NCI-H1436 treated with DMSO at 0.1 percent for 48 hours (cell line): ENCODE data around the gene NET1.
"Not testable (repeated sequence)": the region's sequence is repeated elsewhere in the genome, so short reads cannot be mapped to it uniquely, and the experiment has no call there.

ENCODE experiments used
- DNase-seq: peaks from one replicate; lab custom pipeline; 2025; lab: John Stamatoyannopoulos, UW

The NET1 gene

DNA sequence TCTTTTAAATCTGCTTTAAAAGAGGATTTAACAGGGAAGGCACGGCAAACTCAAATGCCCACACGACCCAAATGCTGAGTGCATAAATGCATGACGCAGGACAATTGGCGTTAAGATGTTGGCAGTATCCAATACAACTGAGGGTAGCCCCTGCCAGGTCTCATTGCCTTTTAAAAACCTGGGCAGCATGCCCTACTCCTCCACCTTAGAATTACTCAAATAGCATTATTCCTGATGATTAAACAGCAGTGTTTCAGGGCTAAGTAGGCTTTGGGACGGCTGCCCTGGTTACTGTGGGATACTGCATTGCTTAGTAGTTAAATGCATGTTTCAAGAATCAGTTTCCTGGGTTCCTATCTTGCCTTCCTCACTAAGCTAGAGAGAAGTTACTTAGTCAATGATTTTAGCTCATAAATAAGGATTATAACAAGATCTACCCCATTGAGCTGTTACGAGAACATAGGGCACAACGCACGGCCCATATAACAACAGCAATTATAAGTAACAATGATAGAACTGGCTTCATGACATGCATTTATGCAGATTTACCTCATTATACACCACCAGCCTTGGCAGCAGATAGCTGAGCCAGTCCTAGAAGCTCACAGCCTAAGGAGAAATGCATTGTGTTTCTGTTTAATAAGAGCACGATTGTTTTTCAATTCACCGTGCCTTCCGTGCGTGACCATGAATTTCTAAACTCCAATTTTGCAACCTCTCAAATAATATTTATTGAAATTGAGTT is 15.6 kb upstream of the NET1 start:
- DNase-seq: no peak

DNA sequence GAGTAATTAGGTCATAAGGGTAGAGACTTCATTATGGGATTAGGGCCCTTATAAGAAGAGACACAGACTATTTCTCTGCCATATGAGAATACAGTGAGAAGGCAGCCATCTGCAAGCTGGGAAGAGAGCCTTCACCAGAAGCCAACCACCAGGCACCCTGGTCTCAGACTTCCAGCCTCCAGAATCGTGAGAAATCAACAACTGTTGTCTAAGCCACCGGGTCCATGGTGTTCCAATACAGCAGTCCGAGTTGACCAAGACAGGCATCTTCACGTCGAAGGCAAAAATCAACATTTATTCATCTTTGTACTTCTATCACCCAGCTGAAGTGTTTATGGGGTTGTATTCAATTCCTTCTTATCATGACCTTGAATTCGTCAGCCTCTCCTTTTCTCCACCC is 13.0 kb upstream of the NET1 start:
- no peak for DNase-seq

DNA sequence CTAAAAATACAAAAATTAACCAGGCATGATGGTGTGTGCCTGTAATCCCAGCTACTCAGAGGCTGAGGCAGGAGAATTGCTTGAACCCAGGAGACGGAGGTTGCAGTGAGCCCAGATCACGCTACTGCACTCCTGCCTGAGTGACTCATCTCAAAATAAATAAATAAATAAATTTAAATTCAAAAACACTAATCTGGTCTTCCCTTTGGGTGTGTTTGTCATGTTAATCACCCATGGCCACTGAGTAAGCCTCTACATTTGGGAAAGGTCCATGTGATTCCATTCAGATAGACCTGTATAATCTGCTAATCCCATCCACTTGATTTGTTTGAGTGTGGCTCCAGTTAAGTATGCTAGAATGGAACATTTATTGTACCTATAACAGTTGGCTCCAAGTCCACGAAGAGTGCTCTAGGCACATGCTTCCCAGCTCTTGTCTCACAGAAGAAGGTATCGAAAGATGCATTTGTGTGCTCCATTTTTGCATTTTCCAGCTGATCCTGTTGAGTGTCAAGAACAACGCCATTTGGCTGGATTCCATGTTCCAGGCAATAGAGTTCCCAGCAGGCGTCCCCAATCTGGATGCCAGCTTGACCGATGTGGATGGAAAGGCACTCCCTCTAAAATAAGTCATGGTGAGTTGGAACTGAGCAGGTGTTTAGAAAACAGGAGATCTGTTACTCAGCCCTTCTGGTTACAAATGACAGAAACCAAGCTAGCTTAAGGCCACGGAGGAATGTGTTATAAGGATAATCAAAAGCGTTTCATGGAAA is 11.7 kb upstream of the NET1 start:
- DNase-seq: no peak

DNA sequence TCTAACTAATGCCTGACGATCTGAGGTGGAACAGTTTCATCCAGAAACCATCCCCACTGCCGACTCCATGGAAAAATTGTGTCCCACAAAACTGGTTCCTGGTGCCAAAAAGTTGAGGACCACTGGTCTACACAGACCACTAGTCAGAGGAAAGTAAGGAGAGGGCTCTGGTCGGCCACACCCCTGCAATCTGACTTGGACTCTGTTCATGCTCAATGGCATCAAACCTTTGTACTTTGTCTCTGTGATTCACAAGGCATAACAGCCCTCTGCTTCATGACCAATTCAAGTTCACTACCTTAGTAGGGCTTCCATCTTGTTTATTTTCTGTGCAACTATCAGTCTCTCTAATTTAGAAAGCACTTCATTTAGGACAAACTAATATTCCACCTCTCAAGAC is 9.6 kb upstream of the NET1 start:
- DNase-seq: no peak

GRCh38 chr10:5404208-5405041 is 7.9 kb upstream of the NET1 start, which contains the start of gene TUBAL3:
TUBAL3 (minus strand) TSS chr10:5404828; CDS start chr10:5404792, 36 bp downstream.
- DNase-seq: no peak

DNA sequence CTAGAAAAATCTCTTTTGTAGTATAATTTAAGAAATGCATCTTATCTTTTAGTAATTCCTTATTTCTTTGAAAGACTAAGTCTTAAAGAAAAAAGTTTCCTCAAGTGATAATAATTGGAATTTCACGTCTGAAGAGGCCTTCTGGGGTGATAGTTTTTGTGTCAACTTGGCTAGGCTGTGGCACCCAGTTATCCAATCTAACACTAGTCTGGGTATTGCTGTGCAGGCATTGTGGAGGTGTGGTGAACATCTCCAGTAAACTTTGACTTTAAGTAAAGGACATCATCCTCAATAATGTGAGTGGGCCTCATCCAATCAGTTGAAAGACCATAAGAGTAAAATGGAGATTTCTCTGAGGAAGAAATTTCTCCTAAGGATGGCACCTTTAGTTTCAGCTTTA is 5.4 kb upstream of the NET1 start:
- DNase-seq: no peak

- not testable (repeated sequence) for DNase-seq
Measured at GRCh38 chr10:5410787-5411186, 1.6 kb upstream of the NET1 start.

DNA sequence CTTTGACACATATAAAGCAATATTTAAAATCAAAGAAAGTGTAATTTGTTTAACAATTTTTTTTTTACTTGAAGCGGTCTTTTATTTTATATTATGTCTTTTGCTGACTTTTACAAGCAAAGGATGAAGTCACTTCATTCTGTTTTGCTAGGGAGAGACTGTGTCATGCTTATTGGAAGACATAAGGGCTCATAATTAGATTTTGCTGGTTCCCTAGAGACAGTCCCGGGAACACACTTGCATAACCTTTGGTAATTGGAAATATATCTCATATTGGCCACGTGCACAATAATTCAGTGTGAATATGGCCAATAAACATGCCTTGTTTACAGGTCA is 448 bp upstream of the NET1 start:
- DNase-seq: no peak

- no peak for DNase-seq
Measured at GRCh38 chr10:5413012-5413938, 918 bp downstream of the NET1 start.

DNA sequence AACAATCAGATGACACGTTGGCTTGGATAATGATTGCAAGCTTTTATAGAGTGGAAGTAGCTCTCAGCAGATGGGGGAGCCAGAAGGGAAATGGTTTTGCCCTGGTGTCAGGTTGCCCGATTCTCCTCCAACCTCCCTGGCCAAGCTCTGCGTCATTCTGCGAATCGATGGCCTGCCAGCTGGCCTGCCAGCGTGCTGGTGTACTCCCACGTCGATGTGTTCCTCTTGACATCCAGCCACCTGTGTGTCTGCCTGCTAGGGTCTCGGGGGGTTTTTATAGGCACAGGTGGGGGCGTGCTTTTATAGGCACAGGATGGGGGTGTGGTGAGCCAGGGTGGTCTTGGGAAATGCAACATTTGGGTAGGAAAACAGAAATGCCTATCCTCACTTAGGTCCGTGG is 4.6 kb downstream of the NET1 start:
- DNase-seq: no peak

- no peak for DNase-seq
Measured at GRCh38 chr10:5418584-5418983, 6.2 kb downstream of the NET1 start.

DNA sequence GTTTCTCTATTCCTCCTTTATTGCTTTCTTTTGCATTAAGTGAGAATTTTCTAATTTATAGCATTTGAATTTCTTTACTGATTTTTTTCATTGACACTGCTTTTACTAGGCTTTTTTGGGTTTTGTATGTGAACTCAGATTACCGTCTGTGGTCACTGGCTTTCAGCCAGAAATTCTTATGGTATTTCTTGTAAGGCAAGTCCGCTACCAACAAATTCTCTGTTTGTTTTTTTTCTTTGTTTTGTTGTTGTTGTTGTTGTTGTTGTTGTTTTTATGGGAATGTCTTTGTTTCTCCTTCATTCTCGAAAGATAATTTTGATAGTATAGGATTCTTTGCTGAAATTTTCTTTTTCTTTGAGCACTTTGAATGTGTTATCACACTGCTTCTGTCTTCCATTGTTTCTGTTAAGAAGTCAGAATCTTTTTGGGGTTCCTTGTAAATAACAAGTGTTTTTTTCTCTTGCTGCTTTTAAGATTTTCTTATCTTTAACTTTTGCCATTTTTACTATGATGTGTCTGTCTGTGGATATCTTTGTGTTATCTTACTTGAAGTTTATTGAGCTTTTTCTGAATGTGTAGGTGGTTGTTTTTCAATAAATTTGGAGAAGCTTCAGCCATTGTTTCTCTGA is 7.2 kb downstream of the NET1 start:
- no peak for DNase-seq

GRCh38 chr10:5423771-5424170 is 11.4 kb downstream of the NET1 start:
- DNase-seq: no peak

DNA sequence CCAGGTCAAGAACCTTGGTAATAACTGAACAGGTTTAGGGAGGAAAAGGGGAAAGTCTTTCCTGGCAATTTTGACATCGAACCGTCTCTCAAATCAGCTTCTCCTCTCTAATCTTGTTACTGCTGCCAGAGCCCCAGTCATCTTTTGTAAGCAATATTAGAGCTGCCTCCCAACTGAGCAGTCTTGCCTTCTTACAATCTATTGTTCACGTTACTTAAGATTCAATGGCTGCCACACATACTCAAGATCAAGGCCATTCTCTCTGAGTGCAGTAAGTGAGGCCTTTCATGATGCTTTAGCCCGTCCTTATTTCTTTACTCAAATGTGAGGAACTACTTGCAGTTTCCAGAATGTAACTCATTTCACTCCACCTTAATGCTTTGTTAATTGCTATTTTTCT is 12.4 kb downstream of the NET1 start:
- no peak for DNase-seq

- DNase-seq: peak; percentile 23
Measured at GRCh38 chr10:5428133-5428532, 15.8 kb downstream of the NET1 start.

DNA sequence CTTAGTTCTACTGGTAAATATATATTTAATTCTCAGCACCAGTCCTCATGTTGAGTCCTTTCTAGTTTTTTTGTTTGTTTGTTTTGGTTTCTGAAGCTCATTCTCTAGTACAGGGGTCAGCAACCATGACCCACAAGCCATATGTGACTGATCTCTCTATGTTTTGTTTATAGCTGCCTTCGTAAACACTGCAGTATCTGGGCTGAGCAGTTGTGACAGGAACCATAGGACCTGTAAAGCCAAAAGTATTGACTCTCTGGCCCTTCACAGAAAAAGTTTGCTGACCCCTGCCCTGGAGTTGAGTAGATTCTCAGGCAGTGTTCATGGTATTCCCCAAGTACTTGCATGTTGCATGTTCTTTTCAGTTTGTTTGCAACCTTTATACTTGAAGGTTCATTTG is 20.8 kb downstream of the NET1 start:
- DNase-seq: no peak

DNA sequence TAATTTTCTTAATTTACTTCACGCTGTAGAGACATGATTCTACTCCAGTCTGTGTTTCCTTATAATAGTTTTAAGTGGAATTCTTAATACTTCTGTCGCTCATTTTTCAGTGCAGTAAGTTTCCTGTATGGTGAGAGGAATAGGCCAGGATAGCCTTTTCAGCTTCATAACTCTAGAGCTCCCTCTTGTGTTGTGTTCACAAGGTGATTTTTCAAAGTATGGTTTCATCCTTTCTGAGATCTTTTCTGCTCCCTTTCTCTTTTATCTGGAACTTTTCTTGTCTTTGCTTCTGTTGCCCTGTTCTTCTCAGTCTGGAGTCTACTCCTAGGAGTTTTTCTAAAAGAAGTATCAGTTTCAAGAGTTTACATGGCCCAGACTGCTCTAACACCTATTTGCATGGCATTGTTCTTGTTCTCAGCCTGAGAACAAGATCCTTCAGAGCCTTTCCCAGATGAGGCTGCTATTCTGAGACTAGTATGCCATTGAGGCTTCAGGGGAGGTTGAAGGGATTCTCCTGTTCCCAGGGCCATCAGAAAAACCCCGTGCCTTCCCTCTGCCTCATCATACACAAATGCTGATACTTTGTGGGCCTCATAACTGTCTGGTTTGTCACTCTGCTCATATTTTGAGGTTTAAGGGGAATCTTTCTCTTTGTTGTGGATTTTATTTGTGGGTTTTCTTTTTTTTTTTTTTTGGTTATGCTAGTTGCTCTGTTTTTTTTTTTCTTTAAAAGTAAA is 21.8 kb downstream of the NET1 start:
- DNase-seq: no peak

DNA sequence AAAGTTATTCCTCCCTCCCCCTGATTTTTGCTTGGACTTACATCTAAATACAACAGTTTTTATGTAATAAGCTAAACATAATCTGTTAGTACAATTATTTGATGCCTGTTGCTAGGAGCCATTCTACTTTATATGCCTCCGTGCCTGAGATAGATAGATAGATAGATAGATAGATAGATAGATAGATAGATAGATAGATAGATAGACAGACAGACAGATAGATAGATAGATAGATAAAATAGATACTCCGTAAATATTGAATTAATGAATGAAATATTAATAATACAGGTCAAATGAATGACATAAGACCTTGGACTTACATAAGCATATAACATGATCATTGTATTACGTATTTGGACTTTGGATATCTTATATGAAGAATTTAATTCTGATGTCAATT is 23.0 kb downstream of the NET1 start:
- no peak for DNase-seq

DNA sequence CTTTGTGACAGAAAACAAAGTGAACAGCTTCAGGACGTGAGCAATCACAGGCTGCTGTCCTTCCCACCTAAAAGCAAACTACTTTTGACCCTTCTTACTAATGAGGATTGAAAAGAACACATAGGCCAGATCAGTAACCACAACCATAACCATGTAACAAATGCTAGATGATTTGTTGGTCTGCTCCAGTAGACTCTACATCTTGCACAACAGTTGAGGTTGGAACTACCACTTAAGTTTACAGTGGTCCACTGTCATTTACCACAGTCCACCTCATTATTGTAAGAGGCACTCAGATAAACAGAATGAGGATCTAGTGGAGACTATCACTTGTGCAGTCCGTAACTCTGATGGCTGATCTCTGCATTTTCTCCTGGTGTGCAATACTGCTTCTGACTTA is 27.8 kb downstream of the NET1 start:
- DNase-seq: no peak

DNA sequence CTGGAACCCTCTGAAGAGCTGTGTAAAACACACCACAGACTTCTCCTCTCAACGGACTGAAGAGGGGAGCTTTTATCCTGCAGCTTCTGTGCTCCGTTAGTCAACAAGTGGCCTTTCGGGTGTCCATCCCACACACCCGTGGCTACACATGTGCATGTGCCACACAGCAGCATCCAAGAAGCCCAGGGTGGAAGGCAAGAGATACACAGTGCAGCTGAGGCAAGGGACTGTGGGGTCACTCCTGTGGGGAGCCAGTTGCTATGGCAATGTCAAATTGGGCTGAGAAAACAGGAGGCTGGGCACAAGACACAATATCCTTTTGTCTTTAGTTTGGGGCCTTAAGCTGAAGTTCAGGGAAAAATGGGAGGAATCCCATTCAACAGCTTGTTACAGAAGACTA is 28.7 kb downstream of the NET1 start:
- no peak for DNase-seq
